HEK293T (cell line): Measurements from ENCODE around the gene TCIRG1.

Source experiments
- CTCF ChIA-PET: fragments of 350-600 bp; formaldehyde crosslinking; extraction: SDS; loops from one replicate; lab custom pipeline; 2021; ENCODE audit warnings: antibody characterized with exemption, inconsistent platforms; lab: Yijun Ruan, JAX
- POLR2A ChIA-PET: fragments of 350-600 bp; formaldehyde crosslinking; extraction: SDS; loops from one replicate; lab custom pipeline; 2020; ENCODE audit warnings: antibody characterized with exemption, inconsistent platforms; lab: Yijun Ruan, JAX
- DNase-seq: peaks from one replicate; pipeline ENCODE4 v3.0.0; 2012; ENCODE audit warnings: mixed read lengths; ENCODE audit errors: extremely low spot score
- ARNT ChIP-seq: fragments of 450-650 bp; IDR thresholded peaks from 2 replicates; pipeline ENCODE4 v1.6.1; 2017; ENCODE audit warnings: mild to moderate bottlenecking
- BHLHE40 ChIP-seq: fragments of 450-650 bp; IDR thresholded peaks from 2 replicates; pipeline ENCODE4 v1.6.1; 2016; ENCODE audit warnings: mild to moderate bottlenecking, moderate library complexity, borderline replicate concordance
- CTBP1 ChIP-seq: fragments of 450-650 bp; IDR thresholded peaks from 2 replicates; pipeline ENCODE4 v1.6.1; 2016; ENCODE audit warnings: borderline replicate concordance
- ELF4 ChIP-seq: fragments of 450-650 bp; IDR thresholded peaks from 2 replicates; pipeline ENCODE4 v1.6.1; 2017; ENCODE audit warnings: antibody characterized with exemption
- FOXA1 ChIP-seq: fragments of 450-650 bp; IDR thresholded peaks from 2 replicates; pipeline ENCODE4 v1.6.1; 2016; ENCODE audit warnings: mild to moderate bottlenecking
- FOXK2 ChIP-seq: fragments of 450-650 bp; IDR thresholded peaks from 2 replicates; pipeline ENCODE4 v1.6.1; 2016; ENCODE audit warnings: mild to moderate bottlenecking
- FOXM1 ChIP-seq: fragments of 450-650 bp; IDR thresholded peaks from 2 replicates; pipeline ENCODE4 v1.6.1; 2017; ENCODE audit warnings: mild to moderate bottlenecking, borderline replicate concordance
- HDGF ChIP-seq: fragments of 450-650 bp; IDR thresholded peaks from 2 replicates; pipeline ENCODE4 v1.6.1; 2017; ENCODE audit warnings: antibody characterized with exemption, borderline replicate concordance
- L3MBTL2 ChIP-seq: fragments of 450-650 bp; conservative IDR thresholded peaks from 2 replicates; pipeline ENCODE4 v1.6.1; 2016; ENCODE audit warnings: mild to moderate bottlenecking
- LEF1 ChIP-seq: fragments of 450-650 bp; IDR thresholded peaks from 2 replicates; pipeline ENCODE4 v1.6.1; 2017; ENCODE audit warnings: mild to moderate bottlenecking, borderline replicate concordance
- NFRKB ChIP-seq: fragments of 450-650 bp; IDR thresholded peaks from 2 replicates; pipeline ENCODE4 v1.6.1; 2016; ENCODE audit warnings: mild to moderate bottlenecking, moderate library complexity
- SP1 ChIP-seq: fragments of 450-650 bp; IDR thresholded peaks from 2 replicates; pipeline ENCODE4 v1.6.1; 2017
- SUZ12 ChIP-seq: fragments of 450-650 bp; IDR thresholded peaks from 2 replicates; pipeline ENCODE4 v1.6.1; 2016; ENCODE audit warnings: mild to moderate bottlenecking
- TARDBP ChIP-seq: fragments of 450-650 bp; IDR thresholded peaks from 2 replicates; pipeline ENCODE4 v1.6.1; 2016
- ZNF384 ChIP-seq: fragments of 450-650 bp; IDR thresholded peaks from 2 replicates; pipeline ENCODE4 v1.6.1; 2016
- TF ChIP-seq, protein P1 (sequence below): fragments of 450-650 bp; IDR thresholded peaks from 2 replicates; pipeline ENCODE4 v1.6.1; 2016

TCIRG1 gene

GRCh38 chr11:68081691-68082090 is 42.9 kb downstream of the TCIRG1 start:
- POLR2A ChIA-PET, result interaction anchor here (1.0 kb wide), 1 partner anchor 10 kb away, joined by 3 read pairs; no protein-coding TSS in a partner anchor
- no peak for DNase-seq
- CTCF ChIA-PET, result no interaction called here
- TF ChIP-seq ELF4 (no peak), FOXM1 (no peak), FOXA1 (no peak), CTBP1 (no peak), HDGF (no peak), SUZ12 (no peak), ZNF384 (no peak), NFRKB (no peak), FOXK2 (no peak), L3MBTL2 (no peak)
- TF ChIP-seq, protein P1, sequence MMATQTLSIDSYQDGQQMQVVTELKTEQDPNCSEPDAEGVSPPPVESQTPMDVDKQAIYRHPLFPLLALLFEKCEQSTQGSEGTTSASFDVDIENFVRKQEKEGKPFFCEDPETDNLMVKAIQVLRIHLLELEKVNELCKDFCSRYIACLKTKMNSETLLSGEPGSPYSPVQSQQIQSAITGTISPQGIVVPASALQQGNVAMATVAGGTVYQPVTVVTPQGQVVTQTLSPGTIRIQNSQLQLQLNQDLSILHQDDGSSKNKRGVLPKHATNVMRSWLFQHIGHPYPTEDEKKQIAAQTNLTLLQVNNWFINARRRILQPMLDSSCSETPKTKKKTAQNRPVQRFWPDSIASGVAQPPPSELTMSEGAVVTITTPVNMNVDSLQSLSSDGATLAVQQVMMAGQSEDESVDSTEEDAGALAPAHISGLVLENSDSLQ, result no peak

- DNase-seq, result no peak
- POLR2A ChIA-PET, result interaction anchor here (1.0 kb wide), 1 partner anchor 11 kb away, joined by 3 read pairs; no protein-coding TSS in a partner anchor
- CTCF ChIA-PET, result interaction anchor here (0.7 kb wide), 1 partner anchor 33 kb away, joined by 3 read pairs; no protein-coding TSS in a partner anchor
- TF ChIP-seq, protein P1, result peak; percentile 89
- TF ChIP-seq ZNF384, result 0 out of 2 replicates have a peak, but pooled peaks have one; percentile 40
- TF ChIP-seq FOXA1, result no peak
- TF ChIP-seq HDGF, result no peak
- TF ChIP-seq FOXK2, result no peak
- TF ChIP-seq SUZ12, result no peak
These were observed 43.7 kb downstream of the TCIRG1 start for GRCh38 chr11:68082481-68082880.

DNA sequence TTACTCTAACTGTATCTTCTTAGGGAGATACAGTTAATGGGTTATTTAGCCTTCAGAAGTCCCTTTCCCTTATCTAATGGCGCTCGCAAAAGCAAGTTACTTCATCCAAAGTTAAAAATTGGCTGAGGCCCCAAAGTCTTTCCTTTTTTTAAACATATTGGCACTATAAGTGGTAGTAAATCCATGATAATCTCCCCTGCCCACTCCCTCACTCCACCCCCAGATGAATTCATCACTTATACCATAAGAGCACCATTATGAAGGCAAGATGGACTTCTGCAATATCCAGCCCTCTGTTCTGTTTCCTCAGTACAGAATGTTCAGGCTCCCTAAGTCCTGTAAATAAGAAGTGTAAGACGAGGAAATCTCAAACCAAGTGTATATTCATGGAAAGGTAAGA is 44.7 kb downstream of the TCIRG1 start:
- ChIA-PET POLR2A (no interaction called here), CTCF (no interaction called here)
- TF ChIP-seq BHLHE40, result no peak
- TF ChIP-seq CTBP1, result no peak
- TF ChIP-seq NFRKB, result no peak
- no peak for TF ChIP-seq SP1
- TF ChIP-seq, protein P1, result no peak
- no peak for TF ChIP-seq ZNF384
- no peak for TF ChIP-seq L3MBTL2
- no peak for TF ChIP-seq LEF1
- no peak for TF ChIP-seq FOXM1
- no peak for TF ChIP-seq FOXA1
- TF ChIP-seq HDGF, result no peak
- no peak for TF ChIP-seq FOXK2
- TF ChIP-seq TARDBP, result no peak
- no peak for TF ChIP-seq ELF4
- no peak for TF ChIP-seq ARNT
- no peak for TF ChIP-seq SUZ12
- no peak for DNase-seq

GRCh38 chr11:68089679-68090078 is 50.9 kb downstream of the TCIRG1 start:
- no peak for TF ChIP-seq LEF1
- no peak for TF ChIP-seq L3MBTL2
- TF ChIP-seq CTBP1, result no peak
- TF ChIP-seq ZNF384, result no peak
- no peak for TF ChIP-seq FOXM1
- no peak for TF ChIP-seq HDGF
- no peak for TF ChIP-seq SP1
- TF ChIP-seq SUZ12, result no peak
- no peak for TF ChIP-seq FOXA1
- TF ChIP-seq ELF4, result no peak
- no peak for TF ChIP-seq BHLHE40
- no peak for TF ChIP-seq NFRKB
- no peak for TF ChIP-seq TARDBP
- TF ChIP-seq, protein P1, result no peak
- CTCF ChIA-PET, result no interaction called here
- no peak for DNase-seq
- POLR2A ChIA-PET, result no interaction called here

GRCh38 chr11:68090287-68090686 is 51.5 kb downstream of the TCIRG1 start:
- POLR2A ChIA-PET, result no interaction called here

More at GRCh38 chr11:68090287-68090686, 51.5 kb downstream of the TCIRG1 start:
- no peak for DNase-seq
- CTCF ChIA-PET, result no interaction called here
- TF ChIP-seq NFRKB, result no peak
- TF ChIP-seq ELF4, result no peak
- no peak for TF ChIP-seq CTBP1
- no peak for TF ChIP-seq FOXM1
- no peak for TF ChIP-seq HDGF
- no peak for TF ChIP-seq L3MBTL2
- TF ChIP-seq LEF1, result no peak
- no peak for TF ChIP-seq ZNF384
- no peak for TF ChIP-seq TARDBP
- no peak for TF ChIP-seq BHLHE40
- TF ChIP-seq, protein P1, result no peak
